K562 (cell line): ENCODE measurements around the gene FLAD1. TPM values are rescaled to one million over a fixed set of nuclear protein-coding genes. Genes with fewer than 3 reads are reported as not detected.
A peak's percentile ranks its signal among the peaks of the same experiment; 100 is the strongest.

Source experiments
- ATAC-seq: fragments of 200-7000 bp; cut with Tn5 transposase; 3 replicates; pipeline ENCODE4 v1.9.1; 2020; ENCODE audit warnings: moderate library complexity
- BruUV-seq: library from RNA; stranded (reverse); fragments of 400-500 nt; replicated peaks from 2 replicates; lab custom pipeline; 2021; lab: Mats Ljungman, UMichigan
- CTCF ChIA-PET: fragments of 300-600 bp; formaldehyde crosslinking; extraction: SDS; loops from one replicate; lab custom pipeline; 2021; ENCODE audit warnings: low intra/inter-chr PET ratio; lab: Yijun Ruan, JAX
- POLR2A ChIA-PET: fragments of 300-600, 350-650 bp; sonication (Branson Sonifier 250); formaldehyde crosslinking; extraction: SDS; loops from one replicate; lab custom pipeline; 2021; ENCODE audit warnings: antibody characterized with exemption, inconsistent platforms; lab: Yijun Ruan, JAX
- DNase-seq, 4 experiments: peaks; one replicate each; pipeline versions ENCODE4 v3.0.0 to v3.0.0-alpha.2; 2011 to 2018; ENCODE audit warnings: low spot score in 3 of 4, mixed read lengths in 3 of 4; ENCODE audit errors: extremely low read depth in 1 of 4
- FAIRE-seq: peaks from 2 replicates; lab custom pipeline; 2011; peaks lifted over from hg19 to GRCh38; lab: Jason Lieb, UNC
- H2AFZ ChIP-seq: 2 replicates; pipeline ENCODE4 v1.6.0; 2011; ENCODE audit warnings: low read depth, low read length, control low read depth, inconsistent platforms
- H3K27ac ChIP-seq: fragments of 200-600 bp; 3 replicates; pipeline ENCODE4 v1.8.0; 2011; ENCODE audit warnings: low read depth, mild to moderate bottlenecking, control low read depth, inconsistent platforms, low read length, moderate library complexity, mixed read lengths; ENCODE audit errors: extremely low read depth
- H3K27me3 ChIP-seq, 2 experiments: fragments of 300-600 bp in 1 of 2; 2 replicates in 1 of 2; 3 replicates in 1 of 2; pipeline versions ENCODE4 v1.6.0 to v1.8.0; 2011; ENCODE audit warnings: inconsistent platforms in 2 of 2, low read length in 2 of 2, mild to moderate bottlenecking in 1 of 2, mixed read lengths in 1 of 2, moderate library complexity in 1 of 2; ENCODE audit not compliant: control insufficient read depth in 2 of 2, insufficient read depth in 2 of 2
- H3K36me3 ChIP-seq: fragments of 300-600 bp; 3 replicates; pipeline ENCODE4 v1.8.0; 2011; ENCODE audit warnings: mild to moderate bottlenecking, low read length, inconsistent platforms; ENCODE audit not compliant: control insufficient read depth, insufficient read depth
- H3K4me1 ChIP-seq, 2 experiments: fragments of 200-600 bp in 1 of 2; replicated peaks in 1 of 2; 2 replicates in 1 of 2; 3 replicates in 1 of 2; pipeline versions ENCODE4 v1.5.1 to v1.8.0; 2011; ENCODE audit warnings: inconsistent platforms in 2 of 2, low read length in 2 of 2, mild to moderate bottlenecking in 1 of 2, mixed read lengths in 1 of 2, moderate library complexity in 1 of 2; ENCODE audit not compliant: control insufficient read depth in 2 of 2, insufficient read depth in 2 of 2
- H3K4me2 ChIP-seq: 2 replicates; pipeline ENCODE4 v1.6.1; 2011; ENCODE audit warnings: low read length, control low read depth, inconsistent platforms, mixed read lengths; ENCODE audit not compliant: insufficient read depth
- H3K4me3 ChIP-seq: fragments of 200-600 bp; sonication (generic), shearing (Covaris generic); 2 replicates; pipeline ENCODE4 v1.5.1; 2016; ENCODE audit warnings: control low read depth, inconsistent platforms
- H3K79me2 ChIP-seq: fragments of 200-600 bp; 3 replicates; pipeline ENCODE4 v1.8.0; 2011; ENCODE audit warnings: low read length, inconsistent platforms; ENCODE audit not compliant: control insufficient read depth, insufficient read depth
- H3K9ac ChIP-seq, 2 experiments: 2 replicates each; pipeline versions ENCODE4 v1.6.0 to v1.6.1; 2011; ENCODE audit warnings: low read depth in 2 of 2, low read length in 2 of 2, control low read depth in 1 of 2, inconsistent platforms in 1 of 2, mild to moderate bottlenecking in 1 of 2, mixed read lengths in 1 of 2; ENCODE audit not compliant: insufficient read depth in 1 of 2
- H3K9me1 ChIP-seq: one replicate; pipeline ENCODE4 v1.6.0; 2011; ENCODE audit warnings: inconsistent platforms, mild to moderate bottlenecking, low read length, moderate library complexity; ENCODE audit not compliant: control insufficient read depth, insufficient read depth
- H3K9me3 ChIP-seq: replicated peaks from 2 replicates; pipeline ENCODE4 v1.5.1; 2011; ENCODE audit warnings: low read depth, low read length, inconsistent platforms; ENCODE audit not compliant: control insufficient read depth, insufficient read depth
- H4K20me1 ChIP-seq: replicated peaks from 2 replicates; pipeline ENCODE4 v1.6.1; 2011; ENCODE audit warnings: low read length, inconsistent platforms, mixed read lengths; ENCODE audit not compliant: control insufficient read depth, insufficient read depth
- CC2D1A ChIP-seq: fragments of 450-650 bp; IDR thresholded peaks from 2 replicates; pipeline ENCODE4 v1.6.1; 2017; ENCODE audit warnings: mild to moderate bottlenecking
- GTF2B ChIP-seq: IDR thresholded peaks from 2 replicates; pipeline ENCODE4 v1.6.1; 2011; ENCODE audit not compliant: insufficient read length; ENCODE audit errors: extremely low read depth
- KDM4B ChIP-seq, 2 experiments: fragments of 450-650 bp in 1 of 2; sonication (generic) in 1 of 2; IDR thresholded peaks; 2 replicates each; pipeline ENCODE4 v1.6.1; 2016 to 2017; ENCODE audit warnings: borderline replicate concordance in 2 of 2, antibody characterized with exemption in 1 of 2, low read depth in 1 of 2, mild to moderate bottlenecking in 1 of 2
- LEF1 ChIP-seq: fragments of 450-650 bp; IDR thresholded peaks from 2 replicates; pipeline ENCODE4 v1.6.1; 2016; ENCODE audit warnings: mild to moderate bottlenecking
- MIER1 ChIP-seq: fragments of 450-650 bp; IDR thresholded peaks from 2 replicates; pipeline ENCODE4 v1.6.1; 2016; ENCODE audit warnings: antibody characterized with exemption, mild to moderate bottlenecking, low read depth
- PCBP1 ChIP-seq: fragments of 200-400 bp; formaldehyde crosslinking; IDR thresholded peaks from 2 replicates; pipeline ENCODE4 v1.6.1; 2018; ENCODE audit warnings: mild to moderate bottlenecking, low read depth, low read length; ENCODE audit not compliant: poor library complexity, severe bottlenecking
- SMARCC2 ChIP-seq: fragments of 450-650 bp; IDR thresholded peaks from 2 replicates; pipeline ENCODE4 v1.6.1; 2017; ENCODE audit warnings: antibody characterized with exemption, moderate library complexity, mild to moderate bottlenecking, low read depth
- TAF9B ChIP-seq: fragments of 450-650 bp; IDR thresholded peaks from 2 replicates; pipeline ENCODE4 v1.6.1; 2018; ENCODE audit warnings: mild to moderate bottlenecking; ENCODE audit not compliant: partially characterized antibody
- ZFX ChIP-seq: sonication (generic); formaldehyde crosslinking; IDR thresholded peaks from 2 replicates; pipeline ENCODE4 v1.8.0; 2022; ENCODE audit warnings: mild to moderate bottlenecking, missing genetic modification reagents, moderate library complexity
- ZNF197 ChIP-seq: fragments of 200-800 bp; sonication (Bioruptor generic); IDR thresholded peaks from 2 replicates; pipeline ENCODE4 v1.6.1; 2016; ENCODE audit warnings: low read depth, missing genetic modification characterization, missing compliant biosample characterization
- WGBS: fragments of 100-300 bp; shearing (Covaris generic); methylation state at CpG from one replicate; pipeline ENCODE4 v1.1.6; 2016; ENCODE audit warnings: low coverage, mixed read lengths; ENCODE audit not compliant: insufficient coverage; ENCODE audit errors: missing lambda C conversion rate; 5-methylcytosine and 5-hydroxymethylcytosine counted together
- in situ Hi-C: fragments of 300-500 bp; cut with MboI; formaldehyde crosslinking; loops from 4 replicates; pipeline ENCODE4 v1.15.0; 2018; ENCODE audit warnings: inconsistent platforms, mixed read lengths
- intact Hi-C: fragments of 100-400 bp; cut with micrococcal nuclease; formaldehyde crosslinking; loops from 2 replicates; pipeline ENCODE4 v1.14.2; 2022
- polyA plus RNA-seq, 8 experiments: library from polyadenylated mRNA; depleted of rRNA in 4 of 8; stranded (reverse) in 5 of 8; unstranded in 3 of 8; fragments of >200 nt; fragmentation: Nextera tagmentation in 2 of 8; fragmentation: Illumina TruSeq in 1 of 8; extraction: Ambion mirVana in 2 of 8; extraction: Trizol in 1 of 8; gene quantifications; 2 replicates each; pipeline versions ENCODE4 v1.2.1 to v1.2.3, GENCODE V29; 2011 to 2014; ENCODE audit warnings: inconsistent platforms in 1 of 8, missing spikeins in 1 of 8
- total RNA-seq, 7 experiments: library from RNA; depleted of rRNA in 6 of 7; stranded (reverse); fragments of >200 nt in 6 of 7; fragmentation: Illumina TruSeq in 2 of 7; extraction: Trizol in 2 of 7; gene quantifications; 2 replicates each; pipeline versions ENCODE4 v1.2.1 to v1.2.3, GENCODE V29; 2011 to 2021; ENCODE audit warnings: low replicate concordance in 1 of 7
- TF ChIP-seq, protein P1 (sequence below), 2 experiments: fragments of 450-650 bp; IDR thresholded peaks; 2 replicates each; pipeline ENCODE4 v1.6.1; 2016
- TF ChIP-seq, protein P2 (sequence below): sonication (generic); formaldehyde crosslinking; IDR thresholded peaks from 2 replicates; pipeline ENCODE4 v1.8.0; 2023; ENCODE audit warnings: missing genetic modification reagents, mild to moderate bottlenecking, borderline replicate concordance

The FLAD1 gene
- total and polyA plus RNA-seq, 9 of the 15 experiments (the other 6 are each of a cell fraction or from before 2014, with no cell fraction given): 24.9 to 85.8 (median 67.0) TPM

- Histone ChIP-seq H3K9me1 (no peaks in the 10 kb centered on the region), H3K4me2 (peak overlapping the region; percentile 98), H3K36me3 (peaks cover 15% of the 10 kb centered on the region; the same call in 2 of the 3 replicates), H3K9me3 (no peaks in the 10 kb centered on the region), H3K27ac (peak overlapping the region; percentile 97), H3K27me3 (no peaks in the 10 kb centered on the region), H3K9ac (peak overlapping the region; percentile 89 to 96), H3K79me2 (peaks cover 40% of the 10 kb centered on the region), H2AFZ (peak overlapping the region; percentile 93), H4K20me1 (no peaks in the 10 kb centered on the region), H3K4me3 (peak overlapping the region; percentile 71), H3K4me1 (peaks cover 31 to 65% of the 10 kb centered on the region in 2 experiments)
- peak; percentile 84 for FAIRE-seq
- peak; percentile 80 to 97 (median 86) for DNase-seq
- ATAC-seq: peak; percentile 73
- 0% methylated on average over 21 of the region's 43 CpGs for WGBS
- CTCF ChIA-PET: interaction anchor here (1.3 to 1.6 kb wide), 2 partner anchors 17 to 40 kb away, joined by 6 read pairs; partner anchors contain the start of gene PYGO2
- POLR2A ChIA-PET: interaction anchor here (0.6 to 8.2 kb wide), 15 partner anchors 9 to 1434 kb away, joined by 3 to 80 read pairs (median 3); partner anchors contain the start of genes FLAD1 and PBXIP1
- intact Hi-C loops: loop anchor here (1.0 to 5.0 kb wide), 5 partner anchors 27 to 444 kb away; partner anchors contain the start of genes CKS1B, EFNA3, PYGO2 and UBE2Q1
- BruUV-seq: no TSS peak
- in situ Hi-C loops: no loop called here
- peak; percentile 83; the same call in 1 of the 2 replicates for TF ChIP-seq SMARCC2
- peak; percentile 27; the same call in 1 of the 2 replicates for TF ChIP-seq ZNF197 (CRISPR knock-in tag)
- TF ChIP-seq, protein P1, sequence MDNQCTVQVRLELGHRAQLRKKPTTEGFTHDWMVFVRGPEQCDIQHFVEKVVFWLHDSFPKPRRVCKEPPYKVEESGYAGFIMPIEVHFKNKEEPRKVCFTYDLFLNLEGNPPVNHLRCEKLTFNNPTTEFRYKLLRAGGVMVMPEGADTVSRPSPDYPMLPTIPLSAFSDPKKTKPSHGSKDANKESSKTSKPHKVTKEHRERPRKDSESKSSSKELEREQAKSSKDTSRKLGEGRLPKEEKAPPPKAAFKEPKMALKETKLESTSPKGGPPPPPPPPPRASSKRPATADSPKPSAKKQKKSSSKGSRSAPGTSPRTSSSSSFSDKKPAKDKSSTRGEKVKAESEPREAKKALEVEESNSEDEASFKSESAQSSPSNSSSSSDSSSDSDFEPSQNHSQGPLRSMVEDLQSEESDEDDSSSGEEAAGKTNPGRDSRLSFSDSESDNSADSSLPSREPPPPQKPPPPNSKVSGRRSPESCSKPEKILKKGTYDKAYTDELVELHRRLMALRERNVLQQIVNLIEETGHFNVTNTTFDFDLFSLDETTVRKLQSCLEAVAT (IDR thresholded peaks at IDR 0.05): peak in 1 of 2 experiments; percentile 52; a peak in 1 of 4 replicates
- peak; percentile 55; the same call in 1 of the 2 replicates for TF ChIP-seq MIER1
- TF ChIP-seq GTF2B: no peak
- peak; percentile 47 for TF ChIP-seq ZFX
- TF ChIP-seq, protein P2, sequence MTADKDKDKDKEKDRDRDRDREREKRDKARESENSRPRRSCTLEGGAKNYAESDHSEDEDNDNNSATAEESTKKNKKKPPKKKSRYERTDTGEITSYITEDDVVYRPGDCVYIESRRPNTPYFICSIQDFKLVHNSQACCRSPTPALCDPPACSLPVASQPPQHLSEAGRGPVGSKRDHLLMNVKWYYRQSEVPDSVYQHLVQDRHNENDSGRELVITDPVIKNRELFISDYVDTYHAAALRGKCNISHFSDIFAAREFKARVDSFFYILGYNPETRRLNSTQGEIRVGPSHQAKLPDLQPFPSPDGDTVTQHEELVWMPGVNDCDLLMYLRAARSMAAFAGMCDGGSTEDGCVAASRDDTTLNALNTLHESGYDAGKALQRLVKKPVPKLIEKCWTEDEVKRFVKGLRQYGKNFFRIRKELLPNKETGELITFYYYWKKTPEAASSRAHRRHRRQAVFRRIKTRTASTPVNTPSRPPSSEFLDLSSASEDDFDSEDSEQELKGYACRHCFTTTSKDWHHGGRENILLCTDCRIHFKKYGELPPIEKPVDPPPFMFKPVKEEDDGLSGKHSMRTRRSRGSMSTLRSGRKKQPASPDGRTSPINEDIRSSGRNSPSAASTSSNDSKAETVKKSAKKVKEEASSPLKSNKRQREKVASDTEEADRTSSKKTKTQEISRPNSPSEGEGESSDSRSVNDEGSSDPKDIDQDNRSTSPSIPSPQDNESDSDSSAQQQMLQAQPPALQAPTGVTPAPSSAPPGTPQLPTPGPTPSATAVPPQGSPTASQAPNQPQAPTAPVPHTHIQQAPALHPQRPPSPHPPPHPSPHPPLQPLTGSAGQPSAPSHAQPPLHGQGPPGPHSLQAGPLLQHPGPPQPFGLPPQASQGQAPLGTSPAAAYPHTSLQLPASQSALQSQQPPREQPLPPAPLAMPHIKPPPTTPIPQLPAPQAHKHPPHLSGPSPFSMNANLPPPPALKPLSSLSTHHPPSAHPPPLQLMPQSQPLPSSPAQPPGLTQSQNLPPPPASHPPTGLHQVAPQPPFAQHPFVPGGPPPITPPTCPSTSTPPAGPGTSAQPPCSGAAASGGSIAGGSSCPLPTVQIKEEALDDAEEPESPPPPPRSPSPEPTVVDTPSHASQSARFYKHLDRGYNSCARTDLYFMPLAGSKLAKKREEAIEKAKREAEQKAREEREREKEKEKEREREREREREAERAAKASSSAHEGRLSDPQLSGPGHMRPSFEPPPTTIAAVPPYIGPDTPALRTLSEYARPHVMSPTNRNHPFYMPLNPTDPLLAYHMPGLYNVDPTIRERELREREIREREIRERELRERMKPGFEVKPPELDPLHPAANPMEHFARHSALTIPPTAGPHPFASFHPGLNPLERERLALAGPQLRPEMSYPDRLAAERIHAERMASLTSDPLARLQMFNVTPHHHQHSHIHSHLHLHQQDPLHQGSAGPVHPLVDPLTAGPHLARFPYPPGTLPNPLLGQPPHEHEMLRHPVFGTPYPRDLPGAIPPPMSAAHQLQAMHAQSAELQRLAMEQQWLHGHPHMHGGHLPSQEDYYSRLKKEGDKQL: no peak
- TF ChIP-seq LEF1: peak; percentile 93
- TF ChIP-seq CC2D1A: no peak
- peak; percentile 89 for TF ChIP-seq TAF9B
- peak; percentile 65 for TF ChIP-seq PCBP1
- peak in 1 of 2 experiments; percentile 85; a peak in 2 of 4 replicates for TF ChIP-seq KDM4B (IDR thresholded peaks at IDR 0.05; ENCODE audit: borderline replicate concordance in 2 of 2, low read depth in 1 of 2)
These were observed 17.7 kb downstream of the FLAD1 start for GRCh38 chr1:155000726-155001424.
